Measurements from ENCODE around the gene TESK1.
A peak's percentile ranks its signal among the peaks of the same experiment; 100 is the strongest.
"Not testable (repeated sequence)": the region's sequence is repeated elsewhere in the genome, so short reads cannot be mapped to it uniquely, and the experiment has no call there.

TESK1 gene

DNA sequence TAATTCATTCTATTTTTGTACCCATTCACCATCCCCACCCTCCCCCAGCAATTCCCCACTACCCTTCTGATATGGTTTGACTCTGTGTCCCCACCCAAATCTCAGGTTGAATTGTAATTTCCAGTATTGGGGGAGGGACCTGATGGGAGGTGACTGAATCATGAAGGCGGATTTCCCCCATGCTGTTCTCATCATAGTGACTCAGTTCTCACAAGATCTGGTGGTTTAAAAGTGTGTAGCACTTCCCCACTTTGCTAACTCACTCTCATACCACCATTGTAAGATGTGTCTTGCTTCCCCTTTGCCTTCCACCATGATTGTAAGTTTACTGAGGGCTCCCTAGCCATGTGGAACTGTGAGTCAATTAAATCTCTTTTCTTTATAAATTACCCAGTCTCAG is 25.9 kb upstream of the TESK1 start:
- Histone ChIP-seq H3K4me2 (no peak overlapping the region), H3K9ac (no peak overlapping the region), H3K4me3 (no peak overlapping the region), H3K36me3 (peaks cover 16% of the 10 kb centered on the region; the same call in 1 of the 2 replicates), H3K27me3 (no peaks in the 10 kb centered on the region), H3K4me1 (no peaks in the 10 kb centered on the region), H4K20me1 (no peaks in the 10 kb centered on the region), H3K9me3 (peaks cover 30% of the 10 kb centered on the region), H3K27ac (no peak overlapping the region)
- TF ChIP-seq Cebpa-rat (IDR thresholded peaks at IDR 0.05) = no peak

DNA sequence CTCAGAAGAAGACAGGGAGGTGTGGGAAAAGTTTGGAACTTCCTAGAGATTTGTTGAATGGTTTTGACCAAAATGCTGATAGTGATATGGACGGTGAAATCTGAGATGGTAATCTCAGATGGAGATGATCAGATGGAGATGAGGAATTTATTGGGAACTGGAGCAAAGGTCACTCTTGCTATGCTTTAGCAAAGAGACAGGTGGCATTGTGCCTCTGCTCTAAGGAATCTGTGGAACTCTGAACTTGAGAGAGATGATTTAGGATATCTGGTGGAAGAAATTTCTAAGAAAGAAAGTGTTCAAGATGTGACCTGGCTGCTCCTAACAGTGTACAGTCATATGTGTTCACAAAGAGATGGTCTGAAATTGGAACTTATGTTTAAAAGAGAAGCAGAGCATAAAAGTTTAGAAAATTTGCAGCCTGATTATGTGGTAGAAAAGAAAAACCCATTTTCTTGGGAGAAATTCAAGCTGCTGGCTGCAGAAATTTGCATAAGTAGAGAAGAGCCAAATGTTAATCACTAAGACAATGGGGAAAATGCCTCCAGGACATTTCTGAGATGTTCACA is 25.3 kb upstream of the TESK1 start:
- not testable (repeated sequence) for H4K20me1 ChIP-seq, H3K9ac ChIP-seq, H3K4me2 ChIP-seq, H3K4me1 ChIP-seq, H3K4me3 ChIP-seq, H3K27ac ChIP-seq, H3K27me3 ChIP-seq
- Histone ChIP-seq H3K9me3 (peaks cover 30% of the 10 kb centered on the region), H3K36me3 (peaks cover 16% of the 10 kb centered on the region; the same call in 1 of the 2 replicates)

DNA sequence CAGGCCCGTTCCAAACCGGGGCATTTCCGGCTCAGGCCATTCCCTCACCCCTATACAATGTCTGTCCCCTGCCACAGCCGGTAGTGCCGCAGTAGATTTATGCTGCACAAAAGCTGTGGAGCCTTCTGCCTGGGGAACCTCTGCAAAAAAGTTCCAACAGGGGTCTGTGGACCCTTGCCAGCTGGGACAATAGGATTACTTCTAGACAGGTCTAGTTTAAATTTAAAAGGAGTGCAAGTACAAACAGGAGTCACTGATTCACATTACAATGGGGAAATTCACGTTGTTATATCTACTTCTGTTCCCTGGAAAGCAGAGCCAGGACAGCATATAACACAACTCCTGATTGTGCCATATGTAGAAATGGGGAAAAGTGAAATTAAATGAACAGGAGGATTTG is 21.5 kb upstream of the TESK1 start:
- H3K27ac ChIP-seq, H3K4me3 ChIP-seq, H4K20me1 ChIP-seq, H3K27me3 ChIP-seq, H3K4me1 ChIP-seq, H3K9ac ChIP-seq, H3K4me2 ChIP-seq: not testable (repeated sequence)
- Histone ChIP-seq H3K9me3 (peaks cover 48% of the 10 kb centered on the region), H3K36me3 (peaks cover 16% of the 10 kb centered on the region; the same call in 1 of the 2 replicates)

DNA sequence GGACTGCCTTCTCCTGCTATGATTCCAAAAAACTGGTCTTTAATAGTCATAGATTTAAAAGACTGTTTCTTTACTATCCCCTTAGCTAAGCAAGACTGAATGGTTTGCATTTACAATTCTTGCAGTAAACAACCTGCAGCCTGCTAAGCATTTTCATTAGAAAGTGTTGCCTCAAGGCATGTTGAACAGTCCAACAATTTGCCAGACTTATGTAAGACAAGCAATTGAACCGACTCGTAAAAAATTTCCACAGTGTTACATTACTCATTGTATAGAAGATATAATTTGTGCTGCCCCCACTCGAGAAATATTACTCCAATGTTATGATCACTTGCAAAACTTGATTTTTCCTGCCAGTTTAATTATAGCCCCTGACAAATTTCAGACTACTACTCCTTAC is 20.4 kb upstream of the TESK1 start:
- peaks cover 15% of the 10 kb centered on the region; the same call in 1 of the 2 replicates for H3K36me3 ChIP-seq
- H3K9me3 ChIP-seq = peaks cover 42% of the 10 kb centered on the region
- H3K27me3 ChIP-seq, H3K4me3 ChIP-seq, H3K27ac ChIP-seq, H3K4me1 ChIP-seq, H3K9ac ChIP-seq, H4K20me1 ChIP-seq, H3K4me2 ChIP-seq: not testable (repeated sequence)

DNA sequence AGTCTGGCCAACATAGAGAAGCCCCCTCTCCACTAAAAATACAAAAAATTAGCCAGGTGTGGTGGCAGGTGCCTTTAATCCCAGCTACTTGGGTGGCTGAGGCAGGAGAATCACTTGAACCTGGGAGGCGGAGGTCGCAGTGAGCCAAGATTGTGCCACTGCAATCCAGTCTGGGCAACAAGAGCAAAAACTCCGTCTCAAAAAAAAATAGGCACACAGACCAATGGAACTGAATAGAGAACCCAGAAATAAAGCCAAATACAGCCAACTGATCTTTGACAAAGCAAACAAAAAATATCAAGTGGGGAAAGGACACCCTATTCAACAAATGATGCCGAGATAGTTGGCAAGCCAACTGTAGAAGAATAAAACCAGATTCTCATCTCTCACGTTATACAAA is 16.6 kb upstream of the TESK1 start:
- H3K27ac ChIP-seq, H3K36me3 ChIP-seq, H3K9ac ChIP-seq, H3K4me2 ChIP-seq, H3K4me3 ChIP-seq, H4K20me1 ChIP-seq, H3K27me3 ChIP-seq, H3K4me1 ChIP-seq: not testable (repeated sequence)
- peaks cover 37% of the 10 kb centered on the region for H3K9me3 ChIP-seq

DNA sequence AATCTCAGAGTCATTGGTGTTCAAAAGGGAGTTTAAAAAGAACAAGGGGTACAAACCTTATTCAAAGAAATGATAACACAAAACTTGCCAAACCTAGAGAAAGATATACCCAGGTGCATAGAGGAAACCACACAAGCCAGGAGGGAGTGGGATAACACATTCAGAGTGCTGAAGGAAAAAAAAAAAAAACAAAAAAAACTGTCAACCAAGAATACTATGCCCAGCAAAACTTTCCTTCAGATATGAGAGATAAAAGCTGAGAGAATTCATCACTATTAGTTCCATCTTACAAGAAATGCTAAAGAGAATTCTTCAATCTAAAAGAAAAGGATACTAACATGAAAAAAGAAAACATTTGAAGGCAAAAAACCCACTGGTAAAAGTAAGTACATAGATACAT is 11.5 kb upstream of the TESK1 start:
- Histone ChIP-seq H3K4me1 (peaks cover 1% of the 10 kb centered on the region; the same call in 1 of the 2 replicates), H3K9me3 (peaks cover 33% of the 10 kb centered on the region), H4K20me1 (no peaks in the 10 kb centered on the region), H3K27me3 (no peaks in the 10 kb centered on the region), H3K27ac (no peak overlapping the region), H3K9ac (no peak overlapping the region), H3K36me3 (peaks cover 8% of the 10 kb centered on the region; the same call in 1 of the 2 replicates), H3K4me2 (no peak overlapping the region), H3K4me3 (no peak overlapping the region)
- no peak for TF ChIP-seq Cebpa-rat (IDR thresholded peaks at IDR 0.05)

DNA sequence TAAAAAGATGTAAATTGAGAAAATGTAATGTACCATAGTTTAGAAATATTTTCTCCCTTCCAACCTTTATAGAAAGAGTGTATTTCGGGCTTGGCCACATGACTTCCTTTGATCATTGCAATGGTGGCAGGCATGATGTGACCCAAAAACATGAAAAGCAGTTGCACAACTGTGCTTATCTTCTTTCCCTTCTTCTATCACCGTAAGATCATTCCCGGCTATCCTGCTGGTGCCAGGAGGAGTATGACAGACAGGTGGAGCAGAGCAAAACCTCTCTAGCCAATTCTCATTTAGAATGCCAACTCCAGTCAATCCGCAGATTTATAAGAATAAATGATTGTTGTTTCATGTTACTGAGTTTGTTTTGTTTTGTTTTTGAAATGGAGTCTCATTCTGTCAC is 10.6 kb upstream of the TESK1 start:
- H3K4me1 ChIP-seq = peaks cover 10% of the 10 kb centered on the region

DNA sequence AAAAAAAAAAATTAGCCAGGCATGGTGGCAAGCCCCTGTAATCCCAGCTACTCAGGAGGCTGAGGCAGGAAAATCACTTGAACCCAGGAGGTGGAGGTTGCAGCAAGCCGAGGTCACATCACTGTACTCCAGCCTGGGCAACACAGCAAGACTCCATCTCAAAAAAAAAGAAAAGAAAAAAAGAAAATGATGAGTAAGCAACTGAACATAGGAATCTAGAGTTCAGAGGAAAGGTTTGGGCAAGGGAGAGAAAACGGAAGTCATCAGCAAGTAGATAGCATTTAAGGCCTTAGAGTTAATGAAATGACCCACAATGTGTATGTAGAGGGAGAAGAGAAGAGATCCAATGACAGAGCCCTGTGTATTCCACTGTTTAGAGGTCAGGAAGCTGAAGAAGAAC is 8.2 kb upstream of the TESK1 start:
- not testable (repeated sequence) for H3K36me3 ChIP-seq, H3K27ac ChIP-seq
- H3K9me3 ChIP-seq = peaks cover 35% of the 10 kb centered on the region

More for the DNA sequence above, 10.6 kb upstream of the TESK1 start:
- peaks cover 37% of the 10 kb centered on the region for H3K9me3 ChIP-seq
- no peak overlapping the region for H3K9ac ChIP-seq
- H3K27ac ChIP-seq = no peak overlapping the region
- no peaks in the 10 kb centered on the region for H4K20me1 ChIP-seq
- H3K4me2 ChIP-seq = no peak overlapping the region
- H3K4me3 ChIP-seq = no peak overlapping the region
- H3K27me3 ChIP-seq = no peaks in the 10 kb centered on the region
- peaks cover 8% of the 10 kb centered on the region; the same call in 1 of the 2 replicates for H3K36me3 ChIP-seq
- TF ChIP-seq Cebpa-rat (IDR thresholded peaks at IDR 0.05) = no peak

DNA sequence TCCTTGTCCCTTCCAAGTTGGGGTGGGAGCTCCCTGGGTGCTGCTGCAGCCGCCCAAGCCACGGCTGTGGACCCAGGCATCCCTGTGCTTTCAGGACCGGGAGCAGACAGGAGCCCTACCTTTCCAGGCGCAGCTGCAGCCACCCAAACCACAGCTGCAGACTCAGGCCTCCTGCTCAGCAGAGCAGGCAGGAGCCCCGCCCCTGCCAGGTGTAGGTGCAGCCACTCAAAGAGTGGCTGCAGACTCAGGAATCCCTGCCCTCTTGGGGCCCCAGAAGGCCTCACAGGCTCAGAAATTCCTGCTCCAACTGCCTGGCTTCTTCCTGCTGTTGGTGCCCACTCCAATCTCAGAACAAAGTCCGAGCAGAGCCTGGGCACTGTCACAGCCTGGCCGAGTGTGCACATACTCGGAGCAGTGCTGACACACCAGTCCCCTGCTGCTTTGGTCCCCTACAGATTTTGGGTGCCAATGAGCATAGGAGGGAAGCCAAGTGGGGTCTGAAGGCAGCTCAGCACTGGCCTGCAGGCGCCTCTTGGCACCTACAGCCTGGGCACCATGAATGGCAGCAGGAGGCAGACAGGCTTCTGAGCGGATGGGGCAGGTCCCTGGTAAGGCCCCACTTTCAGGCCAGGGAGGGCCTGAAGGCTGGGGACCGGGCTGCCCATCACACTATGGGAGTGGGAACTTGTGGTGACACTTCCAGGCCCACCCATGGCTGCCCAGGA is 6.0 kb upstream of the TESK1 start:
- H3K27ac ChIP-seq = no peak overlapping the region
- no peak overlapping the region for H3K9ac ChIP-seq
- peaks cover 13% of the 10 kb centered on the region for H3K9me3 ChIP-seq
- H3K4me1 ChIP-seq = peaks cover 25% of the 10 kb centered on the region
- H3K36me3 ChIP-seq = no peaks in the 10 kb centered on the region
- no peaks in the 10 kb centered on the region for H3K27me3 ChIP-seq
- no peak for TF ChIP-seq Cebpa-rat (IDR thresholded peaks at IDR 0.05)
- no peaks in the 10 kb centered on the region for H4K20me1 ChIP-seq
- peak overlapping the region; percentile 24; the same call in 1 of the 2 replicates for H3K4me2 ChIP-seq
- no peak overlapping the region for H3K4me3 ChIP-seq

More for the DNA sequence above, 8.2 kb upstream of the TESK1 start:
- peaks cover 15% of the 10 kb centered on the region for H3K4me1 ChIP-seq
- not testable (repeated sequence) for H4K20me1 ChIP-seq, H3K4me2 ChIP-seq, H3K9ac ChIP-seq, H3K4me3 ChIP-seq, H3K27me3 ChIP-seq

DNA sequence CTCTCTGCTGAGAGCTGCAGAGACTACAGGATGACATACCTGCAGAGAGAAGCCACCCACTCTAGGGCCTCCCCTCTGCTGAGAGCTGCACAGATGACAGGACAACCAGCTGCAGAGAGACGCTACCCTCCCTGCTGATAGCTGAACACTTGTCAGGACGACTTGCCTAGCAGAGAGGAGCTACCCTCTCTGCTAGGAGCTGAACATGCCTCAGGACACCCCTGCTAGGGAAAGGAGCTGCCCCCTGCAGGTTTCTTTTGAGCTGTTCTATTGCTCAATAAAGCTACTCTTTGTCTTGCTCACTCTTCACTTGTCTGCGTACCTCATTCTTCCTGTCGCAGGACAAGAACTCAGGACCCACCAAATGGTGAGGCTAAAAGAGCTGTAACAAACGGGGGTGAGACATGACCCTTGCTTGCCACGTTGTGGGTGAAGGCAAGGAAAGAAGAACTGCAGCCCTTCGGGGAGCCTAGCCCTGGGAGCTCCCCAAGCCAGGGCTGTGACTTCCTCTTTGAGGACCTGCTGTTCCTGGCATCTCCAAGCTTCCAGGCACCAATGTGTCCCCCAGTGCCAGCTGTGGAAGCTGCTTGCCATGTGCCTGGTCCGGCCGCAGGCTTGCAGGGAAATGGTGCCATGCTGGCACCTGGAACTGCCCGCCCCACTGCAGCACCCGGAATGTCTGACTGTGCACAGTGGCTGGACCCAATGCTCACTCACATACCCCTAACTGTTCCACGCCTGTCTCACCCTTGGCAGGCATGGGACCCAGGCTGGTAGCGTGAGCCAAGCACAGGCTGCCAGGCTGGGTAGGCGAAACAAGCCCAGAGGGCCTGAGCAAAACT is 5.1 kb upstream of the TESK1 start:
- H3K9me3 ChIP-seq = peaks cover 6% of the 10 kb centered on the region; the same call in 1 of the 2 replicates
- H3K4me2 ChIP-seq = no peak overlapping the region
- no peaks in the 10 kb centered on the region for H3K36me3 ChIP-seq
- peaks cover 29% of the 10 kb centered on the region for H3K4me1 ChIP-seq
- H3K27me3 ChIP-seq = no peaks in the 10 kb centered on the region
- H3K27ac ChIP-seq = no peak overlapping the region
- no peak overlapping the region for H3K4me3 ChIP-seq
- no peak for TF ChIP-seq Cebpa-rat (IDR thresholded peaks at IDR 0.05)
- H3K9ac ChIP-seq = no peak overlapping the region
- H4K20me1 ChIP-seq = no peaks in the 10 kb centered on the region

All from BLaER1 (cell line).